H7 (cell line): Measurements from ENCODE around the gene CALML4. TPM values are rescaled to one million over a fixed set of nuclear protein-coding genes. Genes with fewer than 3 reads are reported as not detected.
"Not testable (repeated sequence)": the region's sequence is repeated elsewhere in the genome, so short reads cannot be mapped to it uniquely, and the experiment has no call there.

Source experiments
- DNase-seq: peaks from one replicate; pipeline ENCODE4 v3.0.0; 2012
- H3K27me3 ChIP-seq: 2 replicates; pipeline ENCODE4 v1.6.0; 2011; ENCODE audit warnings: mild to moderate bottlenecking, low read length; ENCODE audit not compliant: control insufficient read depth, insufficient read depth
- H3K36me3 ChIP-seq: replicated peaks from 2 replicates; pipeline ENCODE4 v1.5.1; 2011; ENCODE audit warnings: low read length; ENCODE audit not compliant: control insufficient read depth, insufficient read depth
- H3K4me3 ChIP-seq: 2 replicates; pipeline ENCODE4 v1.5.1; 2011; ENCODE audit warnings: low read depth, mild to moderate bottlenecking, control low read depth, low read length, moderate library complexity; ENCODE audit not compliant: insufficient read depth
- total RNA-seq: library from RNA; depleted of rRNA; stranded (reverse); fragments of >200 nt; shearing (Covaris generic); gene quantifications from 2 replicates; pipeline ENCODE4 v1.2.3, GENCODE V29; 2014

The CALML4 gene
- total RNA-seq, 1 experiment from 2014 or later = 5.6 TPM

DNA sequence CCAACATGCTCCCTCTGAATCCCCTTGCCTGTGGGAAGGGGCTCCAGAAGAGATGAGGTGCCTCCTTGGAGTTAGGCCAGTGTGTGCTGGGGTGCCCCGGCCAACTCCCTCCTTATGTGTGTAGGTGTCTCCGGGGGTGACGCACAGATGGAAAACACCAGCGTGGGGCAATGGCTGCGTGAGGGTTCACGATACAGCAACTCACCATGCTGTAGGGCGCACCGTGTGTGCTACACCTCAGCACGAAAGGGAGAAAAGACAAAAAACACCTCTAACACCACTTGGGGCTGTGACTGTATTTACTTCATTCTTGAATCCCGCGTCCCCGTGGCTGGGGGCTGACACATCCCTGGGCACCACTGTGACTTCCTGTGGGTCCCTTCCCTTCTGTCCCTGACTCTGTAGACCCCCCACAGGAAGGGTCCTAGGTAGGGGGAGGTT, 1.6 kb upstream of the CALML4 start:
- peaks cover 1% of the 10 kb centered on the region for H3K36me3 ChIP-seq
- H3K4me3 ChIP-seq = no peak overlapping the region
- DNase-seq = peak; percentile 36
- no peaks in the 10 kb centered on the region for H3K27me3 ChIP-seq

DNA sequence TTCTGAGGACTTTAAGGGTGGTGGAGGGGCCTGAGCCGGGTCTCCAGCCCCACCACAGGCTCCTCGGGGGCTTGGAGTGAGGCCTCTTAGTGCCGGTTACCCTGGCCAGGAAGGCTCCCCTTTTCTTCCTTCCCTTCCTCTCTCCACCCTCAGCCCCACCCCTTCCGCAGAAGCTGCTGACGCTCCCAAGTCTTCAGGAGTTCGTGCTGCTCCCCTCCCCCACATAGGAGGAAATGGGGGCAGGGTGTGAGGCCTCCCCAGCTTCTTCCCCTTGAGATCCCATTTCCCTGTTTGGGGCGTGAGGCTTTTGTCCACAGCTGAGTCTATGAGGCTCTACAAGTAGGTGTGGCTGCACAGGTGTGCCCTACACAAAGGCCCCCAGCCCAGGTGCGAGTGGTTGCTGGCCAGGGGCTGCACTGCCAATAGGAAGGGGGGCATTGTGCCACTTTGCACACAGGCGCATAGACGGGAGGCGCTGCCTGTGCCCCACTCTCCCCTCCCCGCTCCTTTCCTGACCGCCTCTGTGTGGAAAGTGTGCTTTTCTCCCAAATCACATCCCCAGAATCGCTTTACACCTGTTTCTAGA, 915 bp upstream of the CALML4 start:
- peak; percentile 87 for DNase-seq
- H3K27me3 ChIP-seq = no peaks in the 10 kb centered on the region
- no peak overlapping the region for H3K4me3 ChIP-seq
- H3K36me3 ChIP-seq = peaks cover 1% of the 10 kb centered on the region

DNA sequence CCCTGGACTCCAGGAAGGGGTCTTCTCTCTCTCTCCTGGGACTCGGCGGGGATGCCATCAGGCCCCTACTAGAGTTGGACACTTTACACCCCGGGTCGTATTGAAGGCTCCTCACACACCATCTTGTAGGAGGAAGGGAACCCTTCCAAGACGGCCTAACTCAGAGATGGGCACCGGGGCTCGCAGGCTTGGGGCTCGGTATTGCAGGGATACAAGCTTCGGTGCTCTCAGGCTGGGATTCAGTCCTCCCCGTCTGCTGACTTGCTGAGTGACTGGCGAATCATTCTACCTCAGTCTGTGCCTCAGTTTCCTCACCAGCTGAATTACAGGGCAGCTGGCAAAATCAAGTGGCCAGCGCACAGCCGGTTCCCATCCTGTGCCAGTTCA, 419 bp upstream of the CALML4 start:
- Histone ChIP-seq H3K36me3 (peaks cover 1% of the 10 kb centered on the region), H3K4me3 (no peak overlapping the region), H3K27me3 (no peaks in the 10 kb centered on the region)
- peak; percentile 42 for DNase-seq

DNA sequence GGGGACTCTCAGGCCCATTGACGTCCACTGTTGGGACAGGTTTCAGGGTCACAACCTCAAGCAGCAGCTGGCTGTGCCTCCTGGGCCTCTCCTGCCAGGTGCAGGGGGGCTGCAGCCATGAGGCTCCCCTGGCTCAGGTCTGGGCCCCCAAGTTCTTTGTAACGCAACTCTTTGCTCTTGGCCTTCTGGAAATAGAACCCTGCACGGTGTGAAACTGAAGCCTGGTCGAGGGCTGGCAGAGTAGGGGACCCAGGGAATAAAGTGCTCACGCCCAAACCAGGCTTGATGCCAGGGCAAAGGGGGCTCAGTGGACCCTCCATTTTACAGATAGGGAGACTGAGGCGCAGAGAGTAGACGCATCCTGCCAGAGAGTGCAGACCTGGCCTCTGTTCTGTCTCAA, 771 bp downstream of the CALML4 start:
- peak; percentile 38 for DNase-seq
- H3K36me3 ChIP-seq = peaks cover 1% of the 10 kb centered on the region
- H3K4me3 ChIP-seq = no peak overlapping the region
- H3K27me3 ChIP-seq = no peaks in the 10 kb centered on the region

DNA sequence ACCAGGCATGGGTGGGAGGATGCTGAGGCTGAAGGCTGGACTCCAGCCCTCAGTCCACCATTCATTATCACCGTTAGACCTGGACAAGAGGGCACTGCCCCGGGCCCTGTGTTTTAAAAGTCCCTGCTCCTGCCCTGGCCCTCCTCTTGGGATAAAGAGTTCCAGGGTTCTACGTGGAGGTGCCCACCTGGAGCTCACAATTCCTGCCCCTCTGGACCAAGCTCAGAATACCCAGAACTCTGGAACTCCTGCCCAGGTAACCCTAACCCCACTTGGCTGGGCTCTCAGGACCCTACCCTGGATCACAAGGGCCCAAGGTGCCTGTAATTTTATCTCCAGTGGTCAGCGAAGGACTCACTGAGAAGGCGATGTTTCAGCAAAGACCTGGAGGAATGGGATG, 1.2 kb downstream of the CALML4 start:
- no peak for DNase-seq
- no peak overlapping the region for H3K4me3 ChIP-seq
- no peaks in the 10 kb centered on the region for H3K27me3 ChIP-seq
- peaks cover 1% of the 10 kb centered on the region for H3K36me3 ChIP-seq

DNA sequence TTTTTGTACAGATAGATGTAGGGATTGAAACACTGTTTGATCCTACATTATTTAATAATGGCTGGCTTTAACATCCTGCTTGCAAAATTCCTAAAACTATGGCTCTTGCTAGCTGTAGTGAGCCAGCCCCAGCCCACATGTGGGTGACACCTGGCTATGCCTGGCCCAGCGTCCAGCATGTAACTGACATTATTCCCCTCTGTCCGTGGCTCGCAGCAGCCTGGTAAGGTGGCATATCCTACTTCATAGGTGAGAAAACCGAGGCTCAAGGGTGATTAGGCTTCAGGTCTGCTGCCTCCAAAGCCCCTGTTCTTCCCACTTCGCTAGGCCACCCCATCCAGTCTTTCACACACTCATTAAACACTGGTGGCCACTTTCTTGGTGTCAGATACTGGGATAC, 1.6 kb downstream of the CALML4 start:
- H3K27me3 ChIP-seq = no peaks in the 10 kb centered on the region
- peak; percentile 26 for DNase-seq
- peaks cover 1% of the 10 kb centered on the region for H3K36me3 ChIP-seq
- no peak overlapping the region for H3K4me3 ChIP-seq

DNA sequence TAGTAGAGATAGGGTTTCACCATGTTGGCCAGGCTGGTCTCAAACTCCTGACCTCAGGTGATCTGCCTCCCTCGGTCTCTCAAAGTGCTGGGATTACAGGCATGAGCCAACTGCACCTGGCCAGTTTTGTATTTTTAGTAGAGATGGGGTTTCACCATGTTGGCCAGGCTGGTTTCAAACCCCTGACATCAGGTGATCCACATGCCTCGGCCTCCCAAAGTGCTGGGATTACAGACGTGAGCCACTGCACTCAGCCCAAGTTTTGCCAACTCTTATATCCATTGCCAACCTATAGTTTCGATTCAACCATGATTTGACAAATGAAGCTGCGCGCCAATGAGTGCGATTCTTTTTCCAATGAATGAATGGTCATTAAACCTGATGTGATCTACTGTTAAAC, 2.1 kb downstream of the CALML4 start:
- not testable (repeated sequence) for H3K36me3 ChIP-seq, H3K4me3 ChIP-seq, H3K27me3 ChIP-seq, DNase-seq

DNA sequence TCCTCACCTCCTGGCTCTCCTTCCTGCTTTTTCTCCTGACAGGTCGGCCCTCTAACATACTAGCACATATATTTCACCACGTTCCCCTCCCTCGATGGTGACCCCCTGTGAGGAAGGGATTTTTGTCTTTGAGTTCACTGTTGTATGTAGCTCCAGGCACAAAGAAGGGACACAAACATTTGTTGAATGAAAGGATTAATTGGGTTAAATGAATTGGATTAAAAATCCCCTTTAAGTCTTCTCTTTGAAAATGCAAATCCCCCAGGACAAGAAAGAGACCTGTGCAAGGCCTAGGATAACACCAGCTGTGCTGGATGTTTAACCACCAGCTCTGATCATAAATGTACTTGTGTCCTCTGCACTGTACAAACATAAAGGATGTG, 3.3 kb downstream of the CALML4 start:
- no peak for DNase-seq
- no peak overlapping the region for H3K4me3 ChIP-seq
- peaks cover 1% of the 10 kb centered on the region for H3K36me3 ChIP-seq
- no peaks in the 10 kb centered on the region for H3K27me3 ChIP-seq

DNA sequence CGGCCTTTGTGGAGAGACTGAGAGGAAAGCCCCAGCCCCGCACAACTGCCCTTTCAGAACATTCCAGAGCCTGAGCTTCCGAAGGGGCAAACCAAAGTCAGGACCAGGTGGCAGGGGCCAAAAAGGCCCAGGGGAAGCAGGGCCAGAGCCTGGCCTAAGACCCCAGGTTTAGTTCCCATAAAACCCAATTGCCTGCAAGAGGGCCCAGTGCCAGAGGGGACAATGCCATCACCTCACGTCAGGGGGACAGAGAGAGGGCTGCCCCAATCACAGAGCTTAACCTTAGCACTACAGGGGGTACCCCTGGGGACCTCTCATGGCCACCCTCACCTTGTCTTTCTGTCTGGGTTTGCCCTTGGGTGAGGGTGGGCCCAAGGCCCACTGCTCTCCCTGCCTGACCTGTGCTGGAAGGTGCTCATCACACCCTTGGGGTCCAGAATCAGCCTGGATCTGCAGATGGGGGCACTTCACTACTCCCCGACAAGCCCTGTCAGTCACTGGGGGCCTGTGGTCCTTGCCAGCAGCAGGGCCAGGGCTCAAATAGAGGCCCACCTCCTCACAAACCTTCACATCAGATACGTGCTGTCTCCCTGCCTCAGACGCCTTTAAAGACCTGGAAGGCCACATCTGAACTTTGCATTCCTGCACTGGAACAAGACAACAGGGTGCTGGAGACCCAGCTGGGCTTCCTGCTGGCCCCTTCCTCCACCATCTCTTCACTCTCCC, 3.8 kb downstream of the CALML4 start:
- H3K36me3 ChIP-seq = peaks cover 1% of the 10 kb centered on the region
- peak; percentile 58 for DNase-seq
- H3K27me3 ChIP-seq = no peaks in the 10 kb centered on the region
- H3K4me3 ChIP-seq = no peak overlapping the region

DNA sequence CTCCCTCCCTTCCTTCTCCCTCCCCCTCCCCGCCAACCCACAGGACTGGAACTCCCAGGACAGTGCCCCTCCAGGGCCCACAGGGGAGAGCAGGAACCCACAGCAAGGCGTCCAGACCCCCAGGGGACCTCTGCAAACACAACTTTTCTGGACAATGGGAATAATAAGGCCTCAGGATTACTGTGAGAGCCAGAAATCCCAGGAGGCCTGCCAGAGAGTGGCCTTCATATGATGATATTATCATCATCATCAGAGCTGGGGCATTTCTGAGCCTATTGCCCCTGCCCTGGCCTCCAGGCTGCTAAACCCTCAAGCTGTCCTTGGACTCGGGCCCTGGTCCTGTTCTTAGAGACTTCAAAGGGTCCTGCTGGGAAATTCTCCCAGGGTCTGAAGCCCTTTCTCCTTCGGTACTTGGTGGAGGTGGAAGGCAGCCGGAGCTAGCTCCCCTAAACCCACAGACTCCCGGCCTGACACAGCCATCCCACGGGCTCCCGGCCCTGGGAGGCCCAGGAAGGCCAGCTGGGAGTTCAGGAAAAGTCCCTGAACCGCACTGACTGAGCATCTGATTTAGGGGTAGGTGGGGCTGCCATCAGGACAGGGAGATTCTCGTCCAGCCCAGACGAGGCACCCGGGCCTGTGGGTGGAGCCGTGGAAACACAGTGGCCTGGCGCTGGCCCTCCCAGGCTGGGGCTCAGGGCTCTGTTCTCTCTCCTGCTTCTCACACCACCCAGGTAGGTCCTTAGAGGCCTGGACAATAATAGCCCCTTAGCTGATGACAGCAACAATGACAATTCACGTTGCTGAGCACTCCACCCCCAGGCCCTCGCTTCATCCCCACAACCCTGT, 4.9 kb downstream of the CALML4 start:
- no peaks in the 10 kb centered on the region for H3K27me3 ChIP-seq
- DNase-seq = peak; percentile 65
- H3K36me3 ChIP-seq = no peaks in the 10 kb centered on the region; the same call in 1 of the 2 replicates

DNA sequence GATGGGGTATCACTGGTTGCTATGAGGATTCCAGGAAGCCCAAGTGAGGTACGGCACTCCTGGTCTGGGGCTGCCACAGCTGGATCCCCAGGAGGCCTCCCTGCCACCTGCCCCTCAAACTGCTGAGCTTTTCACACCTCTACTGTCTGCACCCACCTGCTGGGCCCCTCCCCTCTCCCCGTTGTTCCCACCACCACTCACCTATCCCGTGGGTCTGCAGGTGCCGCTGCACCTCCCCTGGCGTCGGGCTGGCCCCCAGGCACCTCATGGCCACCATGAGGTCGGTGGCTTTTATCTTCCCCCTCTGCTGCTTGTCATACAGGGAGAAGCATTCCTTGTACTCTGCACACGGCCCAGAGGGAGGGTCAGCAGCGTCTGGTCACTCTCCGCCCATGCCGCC, 5.8 kb downstream of the CALML4 start:
- H3K36me3 ChIP-seq = no peaks in the 10 kb centered on the region; the same call in 1 of the 2 replicates
- H3K4me3 ChIP-seq = no peak overlapping the region
- DNase-seq = peak; percentile 52
- H3K27me3 ChIP-seq = no peaks in the 10 kb centered on the region

More for the DNA sequence above, 4.9 kb downstream of the CALML4 start:
- no peak overlapping the region for H3K4me3 ChIP-seq

DNA sequence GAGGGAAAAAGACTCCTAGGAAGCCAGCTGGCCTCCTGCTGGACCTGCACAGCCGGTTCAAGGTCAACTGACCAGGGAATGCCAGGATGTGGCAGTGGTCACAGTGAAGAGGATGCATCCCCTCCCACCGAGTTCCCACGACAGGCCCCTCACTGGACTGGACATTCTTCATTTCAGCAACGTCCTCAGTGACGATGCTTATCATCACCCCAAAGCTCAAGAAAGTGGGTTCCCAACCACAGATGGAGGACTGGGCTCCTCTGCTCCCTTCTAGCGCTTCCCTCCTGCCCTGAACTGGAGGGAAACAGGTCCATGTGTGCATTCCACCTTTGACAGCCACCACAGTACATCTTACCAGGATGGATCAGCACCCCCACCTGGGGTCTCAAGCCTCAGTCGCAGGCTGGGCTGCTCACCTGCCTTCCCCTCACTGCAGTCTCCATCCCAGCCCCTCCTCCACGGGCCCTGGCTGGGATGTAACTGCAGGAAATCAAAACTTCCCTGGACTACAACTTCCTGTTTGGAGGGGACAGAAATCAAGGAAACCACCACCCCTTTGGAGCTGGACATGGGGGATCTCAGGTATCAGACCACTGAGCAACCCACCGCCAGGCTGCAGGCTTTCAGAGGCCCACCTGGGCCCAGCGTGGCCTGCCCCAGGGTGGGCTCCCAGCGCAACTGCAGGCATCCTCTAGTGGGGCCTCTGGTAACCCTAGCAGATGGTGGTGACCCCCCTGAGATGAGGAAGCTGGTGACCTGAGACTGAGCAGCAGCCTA, 7.3 kb downstream of the CALML4 start:
- Histone ChIP-seq H3K4me3 (no peak overlapping the region), H3K36me3 (peaks cover 5% of the 10 kb centered on the region), H3K27me3 (no peaks in the 10 kb centered on the region)
- DNase-seq = peak; percentile 52

DNA sequence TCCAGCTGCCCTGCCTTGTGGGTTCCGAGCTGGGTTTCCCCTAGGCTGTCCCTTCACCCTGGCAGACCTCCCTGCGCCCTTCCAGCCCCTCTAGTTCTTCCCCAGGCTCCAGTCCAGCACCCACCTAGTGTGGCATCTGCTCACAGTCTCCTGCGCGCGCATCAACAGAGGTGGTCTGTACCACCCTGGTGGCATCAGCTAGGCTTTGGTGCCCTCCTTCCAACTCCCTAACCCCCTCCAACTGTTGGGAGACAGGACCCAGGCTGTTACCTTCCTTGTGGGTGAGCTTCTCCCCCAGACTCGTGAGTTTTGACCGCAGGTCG, 8.0 kb downstream of the CALML4 start:
- Histone ChIP-seq H3K27me3 (no peaks in the 10 kb centered on the region), H3K36me3 (peaks cover 8% of the 10 kb centered on the region), H3K4me3 (no peak overlapping the region)
- DNase-seq = no peak

DNA sequence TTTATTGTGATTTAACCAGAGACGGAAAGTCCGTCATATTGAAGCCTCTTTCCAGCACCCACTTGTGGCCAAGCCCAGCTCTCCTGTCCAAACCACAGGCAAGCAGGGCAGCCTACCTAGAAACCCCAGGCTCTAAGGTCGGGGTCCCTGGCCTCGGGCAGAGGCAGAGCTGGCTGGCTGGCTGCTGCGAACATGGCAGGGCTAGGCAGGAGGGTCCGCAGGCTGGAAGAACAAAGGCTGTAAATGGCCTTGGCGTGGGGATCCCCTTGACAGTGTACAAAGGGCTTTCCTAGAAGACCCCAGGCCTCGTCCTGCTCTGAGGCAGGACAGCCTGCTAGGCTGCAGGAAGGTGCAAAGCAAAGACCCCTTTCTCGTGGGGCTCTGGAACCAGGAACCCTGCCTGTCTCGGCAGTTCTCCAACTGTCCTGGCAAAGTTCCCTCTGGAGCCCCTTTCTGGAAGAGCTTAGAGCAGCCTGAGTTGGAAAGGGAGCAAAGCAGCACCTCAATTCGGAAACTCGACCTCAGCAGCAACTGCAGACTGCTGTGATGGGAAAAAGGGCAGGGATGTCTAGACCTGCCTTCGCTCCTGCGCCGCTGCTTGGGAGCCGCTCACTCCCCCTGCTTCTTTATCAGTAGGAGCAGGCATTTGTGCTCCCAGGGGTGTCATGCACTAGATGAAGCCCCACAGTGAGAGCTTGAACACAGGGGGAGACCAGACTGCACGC, 8.5 kb downstream of the CALML4 start:
- Histone ChIP-seq H3K36me3 (peaks cover 8% of the 10 kb centered on the region), H3K4me3 (no peak overlapping the region), H3K27me3 (no peaks in the 10 kb centered on the region)
- DNase-seq = peak; percentile 37
